ENCODE data around the gene CHST14.

DNA sequence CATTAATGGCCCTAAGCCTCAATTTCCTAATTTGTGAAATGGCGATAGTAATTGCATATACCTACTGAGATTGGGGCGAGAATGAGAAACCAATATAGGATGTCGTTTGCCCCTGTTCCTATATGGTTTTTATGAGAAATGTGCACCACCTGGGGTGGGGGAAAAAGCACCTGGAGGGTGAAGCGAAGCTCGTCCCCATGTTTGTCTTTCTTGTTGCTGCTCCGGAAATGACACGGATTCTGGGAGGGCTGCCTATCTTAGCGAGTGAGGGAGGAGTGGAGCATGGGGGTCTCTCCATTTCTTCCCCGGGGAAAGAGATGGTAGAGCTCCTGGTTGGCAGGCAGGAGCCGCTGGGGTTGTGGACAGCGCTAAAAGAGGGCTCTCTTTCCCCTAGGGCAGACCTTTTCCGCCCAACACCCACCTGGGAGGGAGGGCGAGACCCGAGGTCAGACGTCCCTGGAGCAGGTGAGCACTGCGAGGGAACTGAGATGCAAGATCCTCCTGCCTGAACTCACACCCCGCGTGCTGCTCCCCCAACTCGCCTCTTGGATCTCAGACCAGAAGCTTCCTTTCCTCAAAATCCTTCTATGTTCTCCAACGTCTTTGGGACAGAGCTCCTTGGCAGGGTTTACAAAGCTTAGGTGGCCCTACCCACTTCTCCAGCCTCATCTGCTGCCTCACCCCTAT, 35.6 kb upstream of the CHST14 start:
- TF ChIP-seq, protein P1, sequence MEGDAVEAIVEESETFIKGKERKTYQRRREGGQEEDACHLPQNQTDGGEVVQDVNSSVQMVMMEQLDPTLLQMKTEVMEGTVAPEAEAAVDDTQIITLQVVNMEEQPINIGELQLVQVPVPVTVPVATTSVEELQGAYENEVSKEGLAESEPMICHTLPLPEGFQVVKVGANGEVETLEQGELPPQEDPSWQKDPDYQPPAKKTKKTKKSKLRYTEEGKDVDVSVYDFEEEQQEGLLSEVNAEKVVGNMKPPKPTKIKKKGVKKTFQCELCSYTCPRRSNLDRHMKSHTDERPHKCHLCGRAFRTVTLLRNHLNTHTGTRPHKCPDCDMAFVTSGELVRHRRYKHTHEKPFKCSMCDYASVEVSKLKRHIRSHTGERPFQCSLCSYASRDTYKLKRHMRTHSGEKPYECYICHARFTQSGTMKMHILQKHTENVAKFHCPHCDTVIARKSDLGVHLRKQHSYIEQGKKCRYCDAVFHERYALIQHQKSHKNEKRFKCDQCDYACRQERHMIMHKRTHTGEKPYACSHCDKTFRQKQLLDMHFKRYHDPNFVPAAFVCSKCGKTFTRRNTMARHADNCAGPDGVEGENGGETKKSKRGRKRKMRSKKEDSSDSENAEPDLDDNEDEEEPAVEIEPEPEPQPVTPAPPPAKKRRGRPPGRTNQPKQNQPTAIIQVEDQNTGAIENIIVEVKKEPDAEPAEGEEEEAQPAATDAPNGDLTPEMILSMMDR (IDR thresholded peaks at IDR 0.05): no peak
- no peak for TF ChIP-seq POLR2A (IDR thresholded peaks at IDR 0.05)

Data from right lobe of liver (tissue), 4 donors.